Camera-type eye (tissue), 1 donor: ENCODE data around the gene COMP. TPM values are rescaled to one million over a fixed set of nuclear protein-coding genes. Genes with fewer than 3 reads are reported as not detected.

Source experiments
- total RNA-seq: library from RNA; depleted of rRNA; stranded (reverse); fragments of >200 nt; gene quantifications from one replicate; pipeline ENCODE4 v1.2.3, GENCODE V29; 2014

Gene COMP
- 0.60 TPM for total RNA-seq

DNA sequence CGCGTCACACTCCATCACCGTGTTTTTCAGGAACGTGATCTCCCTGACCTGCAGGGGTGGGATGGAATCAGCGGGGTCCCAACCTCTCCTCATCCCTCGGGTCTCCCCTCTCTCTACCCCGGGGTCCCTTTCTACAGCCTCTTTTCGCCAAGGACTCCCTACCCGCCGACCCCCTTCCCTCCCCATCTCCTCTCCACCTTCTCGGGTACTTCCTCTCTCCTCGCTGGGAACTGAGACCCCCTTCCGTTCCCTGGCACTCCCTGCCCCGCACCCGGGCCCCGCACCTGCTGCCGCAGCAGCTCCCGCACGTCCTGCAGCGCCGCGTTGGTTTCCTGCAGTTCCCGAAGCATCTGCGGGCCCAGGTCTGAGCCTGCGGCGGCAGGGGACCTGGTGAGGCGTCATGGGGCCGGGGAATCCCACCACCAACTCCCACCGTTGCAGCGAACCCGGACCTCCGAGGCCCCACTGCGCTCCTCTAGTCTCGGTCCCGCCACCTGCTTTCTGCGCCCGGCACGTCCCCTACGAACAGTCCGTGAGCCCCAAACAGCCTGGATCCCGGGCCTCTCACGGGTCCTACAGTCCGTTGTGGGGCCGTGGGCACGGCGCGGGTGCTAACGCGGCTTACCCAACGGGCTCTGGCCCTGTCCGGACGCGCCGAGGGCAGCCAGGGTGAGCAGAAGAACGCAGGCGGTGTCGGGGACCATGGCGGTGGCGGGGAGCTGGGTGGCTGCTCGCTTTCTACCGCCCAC is at the start of gene COMP:
TSS of gene COMP (minus strand) at position 740 of the 749 bp plus-strand sequence. CDS start at position 704, 36 bp downstream.

GRCh38 chr19:18831524-18832305 is 40.6 kb upstream of the COMP start, which contains the start of gene UPF1:
TSS of gene UPF1 (plus strand) at chr19:18831959. CDS start at chr19:18832210, 251 bp downstream.

Other genes starting within 250 kb of the COMP start
- gene FKBP8, start 247.7 kb downstream of the COMP start, total RNA-seq, result 166 TPM
- gene KXD1, start 233.4 kb downstream of the COMP start, total RNA-seq, result 42.3 TPM
- 388 TPM for gene UBA52, start 219.4 kb downstream of the COMP start, total RNA-seq
- gene REX1BD, start 202.5 kb downstream of the COMP start, total RNA-seq, result 46.2 TPM
- gene CRLF1, start 184.5 kb downstream of the COMP start, total RNA-seq, result 13.3 TPM
- 22.3 TPM for gene TMEM59L, start 178.4 kb downstream of the COMP start, total RNA-seq
- 18.0 TPM for gene KLHL26, start 154.3 kb downstream of the COMP start, total RNA-seq
- gene CRTC1, start 107.6 kb downstream of the COMP start, total RNA-seq, result 13.9 TPM
- 119 TPM for gene UPF1, start 40.7 kb upstream of the COMP start, total RNA-seq
- gene CERS1, start 104.9 kb upstream of the COMP start, total RNA-seq, result 8.6 TPM
- gene COPE, start 128.1 kb upstream of the COMP start, total RNA-seq, result 103 TPM
- gene DDX49, start 128.4 kb upstream of the COMP start, total RNA-seq, result 55.8 TPM
- 27.1 TPM for gene HOMER3, start 149.9 kb upstream of the COMP start, total RNA-seq
- 106 TPM for gene SUGP2, start 242.2 kb upstream of the COMP start, total RNA-seq
- 30.1 TPM for gene ARMC6, start 242.3 kb upstream of the COMP start, total RNA-seq